PC-3 (cell line): ENCODE results near the gene EPHA1. TPM values are rescaled to one million over a fixed set of nuclear protein-coding genes. Genes with fewer than 3 reads are reported as not detected.
"Not testable (repeated sequence)": the region's sequence is repeated elsewhere in the genome, so short reads cannot be mapped to it uniquely, and the experiment has no call there.

Source experiments
- ATAC-seq: fragments of 200-7000 bp; cut with Tn5 transposase; 2 replicates; pipeline ENCODE4 v1.9.1; 2020; ENCODE audit warnings: mild to moderate bottlenecking, moderate library complexity
- BruUV-seq: library from RNA; stranded (reverse); fragments of 400-500 nt; replicated peaks from 2 replicates; lab custom pipeline; 2021; lab: Mats Ljungman, UMichigan
- CTCF ChIA-PET: fragments of 300-600 bp; sonication (Branson Sonifier 250); formaldehyde crosslinking; loops from one replicate; lab custom pipeline; 2022; ENCODE audit warnings: antibody characterized with exemption; lab: Charles Lee
- POLR2A ChIA-PET: fragments of 300-600 bp; sonication (Branson Sonifier 250); formaldehyde crosslinking; loops from one replicate; lab custom pipeline; 2022; ENCODE audit warnings: antibody characterized with exemption; ENCODE audit not compliant: unreplicated experiment; lab: Charles Lee
- DNase-seq: peaks from one replicate; pipeline ENCODE4 v3.0.0-alpha.2; 2015
- H2AFZ ChIP-seq: fragments of 300-600 bp; sonication (generic); 2 replicates; pipeline ENCODE4 v1.6.0; 2016; ENCODE audit warnings: antibody characterized with exemption, low read length
- H3F3A ChIP-seq: fragments of 300-600 bp; sonication (generic); one replicate; pipeline ENCODE4 v1.6.0; 2017; ENCODE audit warnings: antibody characterized with exemption, low read length, control low read depth, mild to moderate bottlenecking; ENCODE audit not compliant: unreplicated experiment
- H3K27ac ChIP-seq: fragments of 300-600 bp; sonication (generic); 2 replicates; pipeline ENCODE4 v1.5.1; 2016; ENCODE audit warnings: mild to moderate bottlenecking, low read length
- H3K27me3 ChIP-seq: fragments of 300-600 bp; sonication (generic); 2 replicates; pipeline ENCODE4 v1.6.1; 2016; ENCODE audit warnings: low read length, mixed read lengths
- H3K36me3 ChIP-seq: fragments of 300-600 bp; sonication (generic); 2 replicates; pipeline ENCODE4 v1.6.1; 2016; ENCODE audit warnings: low read depth, mixed run types, low read length, mixed read lengths
- H3K4me1 ChIP-seq: fragments of 300-600 bp; sonication (generic); 2 replicates; pipeline ENCODE4 v1.5.1; 2016; ENCODE audit warnings: low read length; ENCODE audit not compliant: insufficient read depth
- H3K4me2 ChIP-seq: fragments of 300-600 bp; sonication (generic); 2 replicates; pipeline ENCODE4 v1.6.0; 2016; ENCODE audit warnings: low read length
- H3K4me3 ChIP-seq: fragments of 300-600 bp; sonication (generic); 2 replicates; pipeline ENCODE4 v1.5.1; 2016; ENCODE audit warnings: mild to moderate bottlenecking, low read length, mixed read lengths
- H3K79me2 ChIP-seq: fragments of 300-600 bp; sonication (generic); 2 replicates; pipeline ENCODE4 v1.6.1; 2017; ENCODE audit warnings: low read length, mixed read lengths
- H3K9ac ChIP-seq: fragments of 300-600 bp; sonication (generic); 2 replicates; pipeline ENCODE4 v1.6.0; 2016; ENCODE audit warnings: mild to moderate bottlenecking, low read length
- H3K9me2 ChIP-seq: fragments of 300-600 bp; sonication (generic); replicated peaks from 2 replicates; pipeline ENCODE4 v1.6.1; 2016; ENCODE audit warnings: mixed run types, low read length, mixed read lengths
- H3K9me3 ChIP-seq: fragments of 300-600 bp; sonication (generic); 2 replicates; pipeline ENCODE4 v1.6.1; 2016; ENCODE audit warnings: low read length, mixed read lengths
- H4K20me1 ChIP-seq: fragments of 300-600 bp; sonication (generic); 2 replicates; pipeline ENCODE4 v1.6.1; 2016; ENCODE audit warnings: low read length, mixed read lengths
- EZH2 ChIP-seq: fragments of 300-600 bp; sonication (generic); IDR thresholded peaks from one replicate; pipeline ENCODE4 v1.6.1; 2017; ENCODE audit warnings: antibody characterized with exemption, mild to moderate bottlenecking, low read length; ENCODE audit not compliant: unreplicated experiment
- EZH2phosphoT487 ChIP-seq: fragments of 300-600 bp; sonication (generic); IDR thresholded peaks from 2 replicates; pipeline ENCODE4 v1.6.1; 2018; ENCODE audit warnings: mild to moderate bottlenecking, antibody characterized with exemption, low read length, borderline replicate concordance
- intact Hi-C: fragments of 100-400 bp; cut with micrococcal nuclease; formaldehyde crosslinking; loops from 2 replicates; pipeline ENCODE4 v1.9.0; 2023
- total RNA-seq: library from RNA; depleted of rRNA; stranded (reverse); fragments of >200 nt; gene quantifications from 2 replicates; pipeline ENCODE4 v1.2.3, GENCODE V29; 2014
- TF ChIP-seq, protein P1 (sequence below): fragments of 300-600 bp; sonication (generic); conservative IDR thresholded peaks from 2 replicates; pipeline ENCODE4 v1.5.1; 2017; ENCODE audit warnings: antibody characterized with exemption, low read depth, mild to moderate bottlenecking, low read length

EPHA1 gene
- total RNA-seq, 1 experiment from 2014 or later = 46.4 TPM

DNA sequence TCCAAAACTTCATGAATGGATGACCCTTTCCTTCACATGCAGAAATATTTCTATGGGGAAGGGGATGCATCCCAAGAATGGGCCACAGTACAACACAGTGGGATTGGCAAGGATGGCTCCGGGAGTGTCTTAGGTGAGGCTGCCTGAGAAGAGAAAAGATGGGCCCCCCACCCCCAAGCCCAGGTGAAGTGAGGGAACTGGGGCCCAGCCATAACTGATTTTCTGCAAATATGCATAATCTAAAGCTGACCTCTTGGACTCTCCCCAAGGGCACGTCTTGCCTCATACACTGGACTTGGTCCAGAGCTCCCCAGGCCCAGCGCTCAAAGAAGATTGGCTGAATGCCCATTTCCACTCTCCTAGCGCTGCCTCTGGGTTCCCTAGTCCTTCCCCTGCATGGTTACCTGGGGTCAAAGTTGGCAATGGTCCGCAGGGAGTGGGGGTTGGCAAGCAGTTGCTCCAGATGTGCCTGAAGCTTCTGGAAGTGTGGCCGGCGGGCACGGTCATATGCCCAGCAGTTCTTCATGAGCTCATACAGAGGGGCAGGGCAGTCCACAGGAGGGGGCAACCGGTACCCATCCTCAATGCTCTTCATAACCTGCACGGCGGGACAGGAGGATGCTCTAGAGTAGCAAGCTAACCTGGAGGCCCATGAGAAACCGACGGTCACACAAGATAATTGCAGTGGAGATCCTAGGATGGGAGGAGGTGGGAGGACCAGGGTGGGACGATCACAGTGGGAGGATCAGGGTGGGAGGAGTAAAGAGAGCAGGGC is 15.2 kb downstream of the EPHA1 start:
- Histone ChIP-seq H3K4me2 (no peak overlapping the region), H3K27ac (no peak overlapping the region), H3K27me3 (no peaks in the 10 kb centered on the region), H2AFZ (no peak overlapping the region), H3K79me2 (no peaks in the 10 kb centered on the region), H3K9me2 (no peaks in the 10 kb centered on the region), H3K4me1 (no peaks in the 10 kb centered on the region), H4K20me1 (no peaks in the 10 kb centered on the region), H3K4me3 (no peak overlapping the region), H3K9me3 (no peaks in the 10 kb centered on the region), H3K9ac (no peak overlapping the region), H3K36me3 (peaks cover 13% of the 10 kb centered on the region), H3F3A (no peaks in the 10 kb centered on the region)
- peak; percentile 0 for ATAC-seq
- ChIA-PET CTCF (no interaction called here), POLR2A (interaction anchor here (0.6 kb wide), 1 partner anchor 62 kb away, joined by 3 read pairs; no protein-coding TSS in a partner anchor)
- no peak for TF ChIP-seq EZH2
- TF ChIP-seq EZH2phosphoT487 = no peak
- TF ChIP-seq, protein P1, sequence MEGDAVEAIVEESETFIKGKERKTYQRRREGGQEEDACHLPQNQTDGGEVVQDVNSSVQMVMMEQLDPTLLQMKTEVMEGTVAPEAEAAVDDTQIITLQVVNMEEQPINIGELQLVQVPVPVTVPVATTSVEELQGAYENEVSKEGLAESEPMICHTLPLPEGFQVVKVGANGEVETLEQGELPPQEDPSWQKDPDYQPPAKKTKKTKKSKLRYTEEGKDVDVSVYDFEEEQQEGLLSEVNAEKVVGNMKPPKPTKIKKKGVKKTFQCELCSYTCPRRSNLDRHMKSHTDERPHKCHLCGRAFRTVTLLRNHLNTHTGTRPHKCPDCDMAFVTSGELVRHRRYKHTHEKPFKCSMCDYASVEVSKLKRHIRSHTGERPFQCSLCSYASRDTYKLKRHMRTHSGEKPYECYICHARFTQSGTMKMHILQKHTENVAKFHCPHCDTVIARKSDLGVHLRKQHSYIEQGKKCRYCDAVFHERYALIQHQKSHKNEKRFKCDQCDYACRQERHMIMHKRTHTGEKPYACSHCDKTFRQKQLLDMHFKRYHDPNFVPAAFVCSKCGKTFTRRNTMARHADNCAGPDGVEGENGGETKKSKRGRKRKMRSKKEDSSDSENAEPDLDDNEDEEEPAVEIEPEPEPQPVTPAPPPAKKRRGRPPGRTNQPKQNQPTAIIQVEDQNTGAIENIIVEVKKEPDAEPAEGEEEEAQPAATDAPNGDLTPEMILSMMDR = no peak
- intact Hi-C loops = no loop called here
- no peak for DNase-seq
- no TSS peak for BruUV-seq

DNA sequence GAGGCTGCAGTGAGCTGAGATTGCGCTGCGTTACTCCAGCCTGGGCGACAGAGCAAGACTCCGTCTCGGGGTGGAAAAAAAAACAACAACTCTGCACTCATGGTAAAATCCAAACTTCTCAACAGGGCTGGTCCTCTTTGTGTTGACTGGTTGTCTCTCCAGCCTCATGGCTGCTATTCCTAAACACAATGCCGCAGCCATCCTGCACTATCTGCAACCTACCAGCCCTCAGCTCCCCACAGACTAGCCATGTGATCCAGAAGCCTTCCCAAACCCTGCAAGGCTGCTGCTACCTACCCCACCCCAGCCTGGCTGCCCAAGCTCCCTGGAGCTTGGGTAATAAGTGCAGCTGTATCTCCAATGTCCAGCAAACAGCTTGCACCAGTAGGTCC is 15.8 kb downstream of the EPHA1 start:
- H3F3A ChIP-seq = no peaks in the 10 kb centered on the region
- TSS peak; percentile 0 for BruUV-seq
- H3K79me2 ChIP-seq = no peaks in the 10 kb centered on the region
- no peak overlapping the region for H3K4me3 ChIP-seq
- intact Hi-C loops = no loop called here
- TF ChIP-seq, protein P1 = no peak
- TF ChIP-seq EZH2 (no peak), EZH2phosphoT487 (no peak)
- no peaks in the 10 kb centered on the region for H3K9me2 ChIP-seq
- no peak overlapping the region for H3K27ac ChIP-seq
- no peaks in the 10 kb centered on the region for H4K20me1 ChIP-seq
- H3K27me3 ChIP-seq = no peaks in the 10 kb centered on the region
- H3K36me3 ChIP-seq = peaks cover 13% of the 10 kb centered on the region
- H3K9ac ChIP-seq = no peak overlapping the region
- ChIA-PET CTCF (no interaction called here), POLR2A (interaction anchor here (0.6 kb wide), 2 partner anchors 9 to 61 kb away, joined by 3 to 9 read pairs; no protein-coding TSS in a partner anchor)
- no peak overlapping the region for H3K4me2 ChIP-seq
- H3K9me3 ChIP-seq = no peaks in the 10 kb centered on the region
- DNase-seq = no peak
- H2AFZ ChIP-seq = no peak overlapping the region
- H3K4me1 ChIP-seq = no peaks in the 10 kb centered on the region
- peak; percentile 5 for ATAC-seq

DNA sequence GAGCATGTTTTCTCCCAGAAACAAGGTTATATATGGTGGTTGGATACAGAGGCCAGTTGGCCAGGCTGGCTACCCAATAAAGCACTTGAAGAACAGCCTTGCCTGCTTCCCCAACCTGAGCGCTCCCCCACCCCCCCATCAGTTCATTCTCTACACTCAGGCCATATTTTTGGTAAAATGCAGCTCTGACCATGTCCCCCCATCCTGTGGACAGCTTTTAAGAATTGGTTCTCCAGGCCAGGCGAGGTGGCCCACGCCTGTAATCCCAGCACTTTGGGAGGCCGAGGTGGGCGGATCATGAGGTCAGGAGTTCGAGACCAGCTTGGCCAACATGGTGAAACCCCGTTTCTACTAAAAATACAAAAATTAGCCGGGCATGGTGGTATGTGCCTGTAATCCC is 16.2 kb downstream of the EPHA1 start:
- BruUV-seq, H4K20me1 ChIP-seq, H3K27me3 ChIP-seq, H3K9ac ChIP-seq, DNase-seq, H3K4me3 ChIP-seq, H3K4me1 ChIP-seq, ATAC-seq, H3K9me3 ChIP-seq, intact Hi-C loops, H3K27ac ChIP-seq, H3K79me2 ChIP-seq, H3K4me2 ChIP-seq, H2AFZ ChIP-seq, CTCF ChIA-PET, H3F3A ChIP-seq, H3K9me2 ChIP-seq: not testable (repeated sequence)
- POLR2A ChIA-PET = interaction anchor here (0.6 kb wide), 1 partner anchor 9 kb away, joined by 9 read pairs; no protein-coding TSS in a partner anchor
- peaks cover 18% of the 10 kb centered on the region for H3K36me3 ChIP-seq
